GM23248 (cell line): ENCODE data around the gene PAK4.

ENCODE experiments used
- EZH2 ChIP-seq: fragments of 200-600 bp; sonication (generic); IDR thresholded peaks from 2 replicates; pipeline ENCODE4 v1.6.1; 2018; ENCODE audit warnings: antibody characterized with exemption, mild to moderate bottlenecking; ENCODE audit not compliant: insufficient read depth, poor library complexity, severe bottlenecking
- EZH2phosphoT487 ChIP-seq: fragments of 200-600 bp; sonication (generic); IDR thresholded peaks from 2 replicates; pipeline ENCODE4 v1.6.1; 2018; ENCODE audit warnings: antibody characterized with exemption, moderate library complexity, mild to moderate bottlenecking, low read depth; ENCODE audit not compliant: insufficient read depth

DNA sequence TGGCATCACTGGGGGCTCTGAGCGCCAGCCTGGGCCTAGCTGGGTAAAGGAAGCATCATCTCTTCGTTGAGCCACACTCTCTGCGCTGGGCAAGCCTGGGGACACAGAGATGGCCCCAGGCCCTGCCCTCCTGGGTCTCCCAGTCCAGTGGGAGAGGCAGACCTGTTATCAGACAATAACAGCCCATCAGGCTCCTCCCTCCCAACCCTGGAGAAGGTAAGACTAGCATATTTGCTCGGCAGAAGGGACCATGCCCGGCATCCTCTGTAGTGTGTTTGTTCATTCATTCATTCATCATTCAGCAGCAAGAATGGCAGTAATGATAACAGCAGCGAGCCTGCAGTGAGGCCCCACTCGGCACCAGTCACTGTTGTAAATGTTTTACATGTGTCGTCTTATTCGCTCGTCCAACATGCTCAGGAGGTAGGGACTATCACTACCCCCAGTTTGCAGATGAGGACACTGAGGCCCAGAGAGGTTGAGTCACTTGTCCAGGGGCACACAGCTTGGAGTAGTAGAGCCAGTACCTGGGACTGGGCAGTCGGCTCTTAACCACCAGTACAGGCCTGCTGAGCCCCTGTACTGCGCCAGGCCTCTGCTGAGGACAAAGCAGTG is 33.2 kb downstream of the PAK4 start:
- no peak for TF ChIP-seq EZH2
- TF ChIP-seq EZH2phosphoT487 = no peak
